HG02763 (cell line): Measurements from ENCODE around the gene TMED6.
"Not testable (repeated sequence)": the region's sequence is repeated elsewhere in the genome, so short reads cannot be mapped to it uniquely, and the experiment has no call there.

Source experiments
- ATAC-seq: cut with Tn5 transposase; IDR thresholded peaks from one replicate; pipeline ENCODE4 v1.9.1; 2021; ENCODE audit warnings: mild to moderate bottlenecking, moderate library complexity; ENCODE audit not compliant: unreplicated experiment

The TMED6 gene

GRCh38 chr16:69307091-69307490 lies 44.5 kb downstream of the TMED6 start:
- ATAC-seq, result no peak

- ATAC-seq, result no peak
These were observed 45.6 kb downstream of the TMED6 start for GRCh38 chr16:69306031-69306430.

GRCh38 chr16:69302301-69302700 lies 49.3 kb downstream of the TMED6 start:
- ATAC-seq, result no peak

- no peak for ATAC-seq
These were observed 49.7 kb downstream of the TMED6 start for GRCh38 chr16:69301861-69302260.

GRCh38 chr16:69301187-69301586 lies 50.4 kb downstream of the TMED6 start:
- no peak for ATAC-seq

GRCh38 chr16:69298261-69298660 lies 53.3 kb downstream of the TMED6 start:
- no peak for ATAC-seq

- not testable (repeated sequence) for ATAC-seq
These were observed 54.8 kb downstream of the TMED6 start for GRCh38 chr16:69296771-69297170.

- no peak for ATAC-seq
These were observed 57.5 kb downstream of the TMED6 start for GRCh38 chr16:69294051-69294450.

GRCh38 chr16:69293401-69293800 lies 58.2 kb downstream of the TMED6 start:
- ATAC-seq, result no peak
